ENCODE data around the gene F2RL2. TPM values are rescaled to one million over a fixed set of nuclear protein-coding genes. Genes with fewer than 3 reads are reported as not detected.

Gene F2RL2
- total and polyA plus RNA-seq, 2 donors: 0.91 to 1.1 TPM

DNA sequence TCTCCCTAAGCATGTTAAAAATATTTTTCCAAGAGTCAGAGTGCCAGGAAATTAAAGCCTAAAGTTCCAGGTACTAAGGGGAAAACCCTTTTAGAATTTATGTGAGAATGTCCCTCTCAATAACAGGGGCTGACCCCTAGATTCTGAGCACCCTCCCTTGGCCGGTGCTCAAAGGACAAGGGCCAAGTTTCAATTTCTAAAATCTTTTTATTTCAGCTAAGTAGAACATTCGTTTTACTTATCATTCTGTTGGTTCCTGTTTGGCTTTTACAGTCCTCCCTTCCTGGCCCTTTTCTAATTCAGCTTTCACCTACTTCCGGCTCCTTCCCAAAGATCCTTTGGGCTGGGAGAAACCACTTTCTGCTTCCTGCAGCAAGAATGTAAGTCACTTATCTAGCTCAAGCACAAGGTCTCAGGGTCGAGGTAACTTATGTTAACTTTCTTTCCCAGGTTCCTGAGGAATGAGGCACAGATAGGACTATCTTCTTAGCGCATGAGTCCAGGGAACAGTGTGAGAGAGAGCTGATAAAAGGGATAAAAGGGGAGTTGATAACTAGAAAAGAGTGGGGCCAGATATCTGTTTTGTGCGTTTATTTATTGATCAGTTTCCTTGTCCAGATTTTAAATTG lies 34.6 kb upstream of the F2RL2 start:
- H3K9me3 ChIP-seq (ENCODE audit: control insufficient read depth in 2 of 2, insufficient read depth in 1 of 2, low read length in 1 of 2): no peaks in the 10 kb centered on the region
- H3K27me3 ChIP-seq (ENCODE audit: control insufficient read depth in 2 of 2, insufficient read depth in 1 of 2, low read length in 1 of 2): no peaks in the 10 kb centered on the region
- H3K36me3 ChIP-seq (ENCODE audit: control insufficient read depth in 2 of 2, insufficient read depth in 2 of 2, low read length in 1 of 2): no peaks in the 10 kb centered on the region
- no peak for DNase-seq (ENCODE audit: low read depth in 6 of 9, low spot score in 9 of 9)
- no peak overlapping the region for H3K27ac ChIP-seq (ENCODE audit: low read depth in 1 of 2, low read length in 1 of 2)
- no peaks in the 10 kb centered on the region for H3K4me1 ChIP-seq (ENCODE audit: control insufficient read depth in 2 of 2, insufficient read depth in 2 of 2, low read length in 2 of 2)
- H3K4me3 ChIP-seq (ENCODE audit: low read length in 2 of 2): no peak overlapping the region
- 84% methylated on average over 6 of the region's 6 CpGs for WGBS

DNA sequence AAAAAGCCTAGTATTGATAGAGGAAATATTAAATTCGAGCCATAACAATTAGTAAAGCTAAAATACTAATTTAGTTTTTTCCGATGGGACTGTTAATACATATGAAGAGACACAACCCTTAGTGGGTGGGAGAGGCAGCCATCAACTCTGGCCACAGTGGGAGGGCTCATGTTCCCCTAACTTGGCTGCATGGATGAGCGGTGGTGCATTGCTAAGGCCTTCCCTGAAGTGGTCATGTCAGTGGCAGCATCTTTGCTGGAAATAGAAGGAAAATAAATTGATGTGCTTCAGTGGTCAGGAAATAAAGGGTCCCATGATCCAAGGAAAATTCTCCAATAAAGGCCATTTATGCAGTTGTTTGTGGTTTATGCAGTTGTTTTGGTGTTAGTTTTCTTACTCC lies 33.9 kb upstream of the F2RL2 start:
- Histone ChIP-seq H3K9me3 (ENCODE audit: control insufficient read depth in 2 of 2, insufficient read depth in 1 of 2, low read length in 1 of 2) (no peaks in the 10 kb centered on the region), H3K4me3 (ENCODE audit: low read length in 2 of 2) (no peak overlapping the region), H3K4me1 (ENCODE audit: control insufficient read depth in 2 of 2, insufficient read depth in 2 of 2, low read length in 2 of 2) (no peaks in the 10 kb centered on the region), H3K27me3 (ENCODE audit: control insufficient read depth in 2 of 2, insufficient read depth in 1 of 2, low read length in 1 of 2) (no peaks in the 10 kb centered on the region), H3K27ac (ENCODE audit: low read depth in 1 of 2, low read length in 1 of 2) (no peak overlapping the region), H3K36me3 (ENCODE audit: control insufficient read depth in 2 of 2, insufficient read depth in 2 of 2, low read length in 1 of 2) (no peaks in the 10 kb centered on the region)
- DNase-seq (ENCODE audit: low read depth in 6 of 9, low spot score in 9 of 9): no peak
- 96% methylated on average over 3 of the region's 3 CpGs for WGBS

GRCh38 chr5:76652809-76653414 lies 29.7 kb upstream of the F2RL2 start:
- WGBS: 95% methylated on average over 3 of the region's 3 CpGs
- Histone ChIP-seq H3K36me3 (ENCODE audit: control insufficient read depth in 2 of 2, insufficient read depth in 2 of 2, low read length in 1 of 2) (peaks cover 0 to 2% of the 10 kb centered on the region in 2 donors), H3K4me1 (ENCODE audit: control insufficient read depth in 2 of 2, insufficient read depth in 2 of 2, low read length in 2 of 2) (no peaks in the 10 kb centered on the region), H3K27ac (ENCODE audit: low read depth in 1 of 2, low read length in 1 of 2) (no peak overlapping the region), H3K4me3 (ENCODE audit: low read length in 2 of 2) (no peak overlapping the region), H3K9me3 (ENCODE audit: control insufficient read depth in 2 of 2, insufficient read depth in 1 of 2, low read length in 1 of 2) (peaks cover 2 to 10% of the 10 kb centered on the region in 2 donors), H3K27me3 (ENCODE audit: control insufficient read depth in 2 of 2, insufficient read depth in 1 of 2, low read length in 1 of 2) (no peaks in the 10 kb centered on the region)
- no peak for DNase-seq (ENCODE audit: low read depth in 6 of 9, low spot score in 9 of 9)

- DNase-seq (ENCODE audit: low read depth in 6 of 9, low spot score in 9 of 9): no peak
- Histone ChIP-seq H3K27ac (ENCODE audit: low read depth in 1 of 2, low read length in 1 of 2) (no peak overlapping the region), H3K27me3 (ENCODE audit: control insufficient read depth in 2 of 2, insufficient read depth in 1 of 2, low read length in 1 of 2) (no peaks in the 10 kb centered on the region), H3K4me1 (ENCODE audit: control insufficient read depth in 2 of 2, insufficient read depth in 2 of 2, low read length in 2 of 2) (no peaks in the 10 kb centered on the region), H3K4me3 (ENCODE audit: low read length in 2 of 2) (no peak overlapping the region), H3K9me3 (ENCODE audit: control insufficient read depth in 2 of 2, insufficient read depth in 1 of 2, low read length in 1 of 2) (peaks cover 2 to 13% of the 10 kb centered on the region in 2 donors), H3K36me3 (ENCODE audit: control insufficient read depth in 2 of 2, insufficient read depth in 2 of 2, low read length in 1 of 2) (peaks cover 5 to 7% of the 10 kb centered on the region in 2 donors)
- 98% methylated on average over 2 of the region's 2 CpGs for WGBS
Observed at GRCh38 chr5:76649140-76649539, 25.9 kb upstream of the F2RL2 start.

DNA sequence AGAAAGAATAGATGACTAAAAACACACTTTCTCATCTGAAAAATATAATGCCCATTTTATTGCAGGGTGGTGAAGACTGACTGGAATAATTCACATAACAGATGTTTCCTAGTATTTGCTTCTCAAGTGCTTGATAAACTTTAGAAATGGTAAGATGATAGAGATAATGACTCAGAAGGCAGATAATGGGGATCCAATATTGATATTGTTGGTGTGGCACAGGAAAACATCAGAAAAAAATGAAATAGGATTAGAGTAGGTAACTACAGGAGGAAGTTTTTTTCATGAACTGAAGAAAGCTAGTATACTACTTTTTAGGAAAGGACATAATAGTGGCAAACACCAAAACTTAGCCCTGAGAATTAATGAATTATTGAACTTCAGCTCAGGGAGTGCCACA lies 20.2 kb upstream of the F2RL2 start:
- DNase-seq (ENCODE audit: low read depth in 6 of 9, low spot score in 9 of 9): no peak
- Histone ChIP-seq H3K36me3 (ENCODE audit: control insufficient read depth in 2 of 2, insufficient read depth in 2 of 2, low read length in 1 of 2) (peaks cover 5 to 11% of the 10 kb centered on the region in 2 donors), H3K9me3 (ENCODE audit: control insufficient read depth in 2 of 2, insufficient read depth in 1 of 2, low read length in 1 of 2) (peaks cover 0 to 6% of the 10 kb centered on the region in 2 donors), H3K4me3 (ENCODE audit: low read length in 2 of 2) (no peak overlapping the region), H3K27ac (ENCODE audit: low read depth in 1 of 2, low read length in 1 of 2) (no peak overlapping the region), H3K27me3 (ENCODE audit: control insufficient read depth in 2 of 2, insufficient read depth in 1 of 2, low read length in 1 of 2) (no peaks in the 10 kb centered on the region), H3K4me1 (ENCODE audit: control insufficient read depth in 2 of 2, insufficient read depth in 2 of 2, low read length in 2 of 2) (no peaks in the 10 kb centered on the region)

DNA sequence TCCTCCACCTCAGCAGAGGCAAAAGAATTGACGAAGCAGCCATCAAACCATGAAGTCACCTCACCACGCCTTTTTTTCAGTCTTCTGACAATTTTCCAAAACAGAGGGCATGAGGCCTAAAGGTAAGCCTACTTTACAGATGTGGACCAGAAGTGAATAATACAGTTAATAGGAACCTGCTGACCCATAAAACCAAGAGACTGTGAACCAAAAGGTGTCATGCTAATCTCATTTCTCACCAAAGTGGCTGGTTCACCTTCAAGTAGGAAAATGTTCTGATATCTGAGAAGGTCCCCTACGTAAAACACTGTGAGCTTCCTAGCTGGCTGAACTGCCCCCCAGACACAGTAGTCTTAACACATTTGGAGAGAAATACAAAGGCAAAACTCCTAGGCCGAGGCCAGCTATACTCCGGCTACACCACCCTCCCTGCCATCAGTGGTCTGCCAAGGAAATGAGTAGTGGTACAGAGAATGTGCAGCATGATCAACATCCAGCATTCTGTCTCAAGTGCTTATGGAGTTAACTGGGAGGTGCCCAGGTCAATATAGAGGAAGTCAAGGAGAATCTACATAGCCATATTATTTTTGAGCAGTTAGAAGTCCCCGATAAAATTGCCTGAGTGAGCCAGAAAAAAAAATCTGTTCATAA lies 19.3 kb upstream of the F2RL2 start:
- no peaks in the 10 kb centered on the region for H3K27me3 ChIP-seq (ENCODE audit: control insufficient read depth in 2 of 2, insufficient read depth in 1 of 2, low read length in 1 of 2)
- no peak for DNase-seq (ENCODE audit: low read depth in 6 of 9, low spot score in 9 of 9)
- WGBS: 96% methylated on average over 6 of the region's 6 CpGs
- no peak overlapping the region for H3K27ac ChIP-seq (ENCODE audit: low read depth in 1 of 2, low read length in 1 of 2)
- H3K9me3 ChIP-seq (ENCODE audit: control insufficient read depth in 2 of 2, insufficient read depth in 1 of 2, low read length in 1 of 2): no peaks in the 10 kb centered on the region
- peaks cover 0 to 7% of the 10 kb centered on the region in 2 donors for H3K36me3 ChIP-seq (ENCODE audit: control insufficient read depth in 2 of 2, insufficient read depth in 2 of 2, low read length in 1 of 2)
- H3K4me3 ChIP-seq (ENCODE audit: low read length in 2 of 2): no peak overlapping the region
- no peaks in the 10 kb centered on the region for H3K4me1 ChIP-seq (ENCODE audit: control insufficient read depth in 2 of 2, insufficient read depth in 2 of 2, low read length in 2 of 2)

GRCh38 chr5:76641514-76642120 lies 18.4 kb upstream of the F2RL2 start:
- no peaks in the 10 kb centered on the region for H3K9me3 ChIP-seq (ENCODE audit: control insufficient read depth in 2 of 2, insufficient read depth in 1 of 2, low read length in 1 of 2)
- H3K27me3 ChIP-seq (ENCODE audit: control insufficient read depth in 2 of 2, insufficient read depth in 1 of 2, low read length in 1 of 2): no peaks in the 10 kb centered on the region
- DNase-seq (ENCODE audit: low read depth in 6 of 9, low spot score in 9 of 9): peak; percentile 32 to 83 (median 55)
- H3K36me3 ChIP-seq (ENCODE audit: control insufficient read depth in 2 of 2, insufficient read depth in 2 of 2, low read length in 1 of 2): peaks cover 0 to 6% of the 10 kb centered on the region in 2 donors
- no peaks in the 10 kb centered on the region for H3K4me1 ChIP-seq (ENCODE audit: control insufficient read depth in 2 of 2, insufficient read depth in 2 of 2, low read length in 2 of 2)
- no peak overlapping the region for H3K27ac ChIP-seq (ENCODE audit: low read depth in 1 of 2, low read length in 1 of 2)
- no peak overlapping the region for H3K4me3 ChIP-seq (ENCODE audit: low read length in 2 of 2)
- 27% methylated on average over 1 of the region's 1 CpG for WGBS

- no peaks in the 10 kb centered on the region for H3K4me1 ChIP-seq (ENCODE audit: control insufficient read depth in 2 of 2, insufficient read depth in 2 of 2, low read length in 2 of 2)
- no peaks in the 10 kb centered on the region for H3K27me3 ChIP-seq (ENCODE audit: control insufficient read depth in 2 of 2, insufficient read depth in 1 of 2, low read length in 1 of 2)
- H3K36me3 ChIP-seq (ENCODE audit: control insufficient read depth in 2 of 2, insufficient read depth in 2 of 2, low read length in 1 of 2): peaks cover 0 to 4% of the 10 kb centered on the region in 2 donors
- H3K27ac ChIP-seq (ENCODE audit: low read depth in 1 of 2, low read length in 1 of 2): no peak overlapping the region
- 94% methylated on average over 1 of the region's 1 CpG for WGBS
- no peak overlapping the region for H3K4me3 ChIP-seq (ENCODE audit: low read length in 2 of 2)
- DNase-seq (ENCODE audit: low read depth in 6 of 9, low spot score in 9 of 9): no peak
- H3K9me3 ChIP-seq (ENCODE audit: control insufficient read depth in 2 of 2, insufficient read depth in 1 of 2, low read length in 1 of 2): no peaks in the 10 kb centered on the region
Observed at GRCh38 chr5:76638479-76638878, 15.3 kb upstream of the F2RL2 start.

- no peaks in the 10 kb centered on the region for H3K27me3 ChIP-seq (ENCODE audit: control insufficient read depth in 2 of 2, insufficient read depth in 1 of 2, low read length in 1 of 2)
- no peaks in the 10 kb centered on the region for H3K4me1 ChIP-seq (ENCODE audit: control insufficient read depth in 2 of 2, insufficient read depth in 2 of 2, low read length in 2 of 2)
- H3K9me3 ChIP-seq (ENCODE audit: control insufficient read depth in 2 of 2, insufficient read depth in 1 of 2, low read length in 1 of 2): no peaks in the 10 kb centered on the region
- no peak for DNase-seq (ENCODE audit: low read depth in 6 of 9, low spot score in 9 of 9)
- no peak overlapping the region for H3K27ac ChIP-seq (ENCODE audit: low read depth in 1 of 2, low read length in 1 of 2)
- peaks cover 0 to 1% of the 10 kb centered on the region in 2 donors for H3K36me3 ChIP-seq (ENCODE audit: control insufficient read depth in 2 of 2, insufficient read depth in 2 of 2, low read length in 1 of 2)
- H3K4me3 ChIP-seq (ENCODE audit: low read length in 2 of 2): no peak overlapping the region
- 99% methylated on average over 2 of the region's 2 CpGs for WGBS
Observed at GRCh38 chr5:76637490-76637889, 14.3 kb upstream of the F2RL2 start.
